ENCODE measurements around the gene ENHO.

The ENHO gene

DNA sequence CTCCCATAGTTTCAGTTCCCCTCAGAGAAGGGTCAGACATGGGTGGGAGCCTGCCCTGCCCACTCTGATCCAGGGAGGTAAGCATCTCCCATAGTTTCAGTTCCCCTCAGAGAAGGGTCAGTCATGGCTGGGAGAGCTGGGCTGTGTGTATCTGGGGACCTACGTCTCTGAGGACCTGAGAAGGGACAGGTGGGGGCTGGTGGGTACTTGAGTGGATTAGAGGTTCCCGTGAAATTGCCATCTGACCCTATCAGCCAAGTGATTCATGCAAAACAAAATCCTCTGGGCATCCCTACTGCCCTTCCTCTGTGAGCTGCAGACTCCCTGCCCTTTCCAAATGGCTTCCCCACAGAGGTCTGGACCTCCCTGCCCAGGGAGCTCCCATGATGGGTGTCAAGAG is 3.9 kb downstream of the ENHO start:
- no peaks in the 10 kb centered on the region for H3K36me3 ChIP-seq (ENCODE audit: control insufficient read depth in 2 of 2, insufficient read depth in 2 of 2, low read length in 2 of 2)
- H3K27ac ChIP-seq (ENCODE audit: low read depth in 2 of 2, low read length in 2 of 2) = no peak overlapping the region
- H3K27me3 ChIP-seq (ENCODE audit: control insufficient read depth in 2 of 2, insufficient read depth in 2 of 2, low read length in 2 of 2) = peaks cover 0 to 6% of the 10 kb centered on the region in 2 donors
- H3K4me1 ChIP-seq (ENCODE audit: control insufficient read depth in 2 of 2, insufficient read depth in 2 of 2, low read length in 2 of 2) = peaks cover 0 to 9% of the 10 kb centered on the region in 2 donors
- H3K9me3 ChIP-seq (ENCODE audit: control insufficient read depth in 2 of 2, low read length in 2 of 2) = no peaks in the 10 kb centered on the region
- no peak overlapping the region for H3K4me3 ChIP-seq (ENCODE audit: low read length in 2 of 2)
- no peak overlapping the region for H3K9ac ChIP-seq (ENCODE audit: low read depth in 1 of 2, low read length in 2 of 2)

DNA sequence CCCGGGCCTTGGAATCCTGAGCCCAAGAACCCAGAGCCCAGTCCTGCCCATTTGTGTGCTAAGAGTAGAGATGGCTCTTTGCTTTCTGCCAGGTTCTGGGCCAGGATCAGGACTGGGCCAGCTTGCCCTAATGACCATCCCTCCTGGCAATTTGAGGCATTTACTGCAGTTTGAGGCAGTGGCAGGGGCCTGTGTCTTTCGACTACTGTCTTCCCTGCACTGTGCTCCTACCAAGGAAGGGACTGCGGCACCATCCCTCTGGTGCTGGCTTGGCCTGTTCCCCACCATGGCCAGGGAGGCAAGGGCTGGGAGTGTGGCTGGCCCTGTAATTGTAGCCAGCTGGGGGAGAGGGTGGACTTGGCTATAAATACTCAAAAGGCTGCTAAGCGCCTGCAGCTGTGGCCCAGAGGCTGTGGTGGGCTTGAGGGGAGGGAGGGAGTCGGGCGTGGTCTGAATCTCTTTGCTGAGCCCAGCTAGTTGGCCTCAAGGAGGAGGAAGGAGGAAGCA is 4.6 kb downstream of the ENHO start:
- Histone ChIP-seq H3K4me1 (ENCODE audit: control insufficient read depth in 2 of 2, insufficient read depth in 2 of 2, low read length in 2 of 2) (peaks cover 0 to 5% of the 10 kb centered on the region in 2 donors), H3K27ac (ENCODE audit: low read depth in 2 of 2, low read length in 2 of 2) (no peak overlapping the region), H3K4me3 (ENCODE audit: low read length in 2 of 2) (no peak overlapping the region), H3K9me3 (ENCODE audit: control insufficient read depth in 2 of 2, low read length in 2 of 2) (no peaks in the 10 kb centered on the region), H3K9ac (ENCODE audit: low read depth in 1 of 2, low read length in 2 of 2) (no peak overlapping the region), H3K27me3 (ENCODE audit: control insufficient read depth in 2 of 2, insufficient read depth in 2 of 2, low read length in 2 of 2) (peaks cover 0 to 6% of the 10 kb centered on the region in 2 donors), H3K36me3 (ENCODE audit: control insufficient read depth in 2 of 2, insufficient read depth in 2 of 2, low read length in 2 of 2) (no peaks in the 10 kb centered on the region)

- Histone ChIP-seq H3K9ac (ENCODE audit: low read depth in 1 of 2, low read length in 2 of 2) (no peak overlapping the region), H3K4me1 (ENCODE audit: control insufficient read depth in 2 of 2, insufficient read depth in 2 of 2, low read length in 2 of 2) (peaks cover 0 to under 1% of the 10 kb centered on the region in 2 donors), H3K27me3 (ENCODE audit: control insufficient read depth in 2 of 2, insufficient read depth in 2 of 2, low read length in 2 of 2) (peaks cover 0 to 4% of the 10 kb centered on the region in 2 donors), H3K27ac (ENCODE audit: low read depth in 2 of 2, low read length in 2 of 2) (no peak overlapping the region), H3K36me3 (ENCODE audit: control insufficient read depth in 2 of 2, insufficient read depth in 2 of 2, low read length in 2 of 2) (no peaks in the 10 kb centered on the region), H3K9me3 (ENCODE audit: control insufficient read depth in 2 of 2, low read length in 2 of 2) (no peaks in the 10 kb centered on the region), H3K4me3 (ENCODE audit: low read length in 2 of 2) (no peak overlapping the region)
Observed at GRCh38 chr9:34517185-34517584, 5.6 kb downstream of the ENHO start.

DNA sequence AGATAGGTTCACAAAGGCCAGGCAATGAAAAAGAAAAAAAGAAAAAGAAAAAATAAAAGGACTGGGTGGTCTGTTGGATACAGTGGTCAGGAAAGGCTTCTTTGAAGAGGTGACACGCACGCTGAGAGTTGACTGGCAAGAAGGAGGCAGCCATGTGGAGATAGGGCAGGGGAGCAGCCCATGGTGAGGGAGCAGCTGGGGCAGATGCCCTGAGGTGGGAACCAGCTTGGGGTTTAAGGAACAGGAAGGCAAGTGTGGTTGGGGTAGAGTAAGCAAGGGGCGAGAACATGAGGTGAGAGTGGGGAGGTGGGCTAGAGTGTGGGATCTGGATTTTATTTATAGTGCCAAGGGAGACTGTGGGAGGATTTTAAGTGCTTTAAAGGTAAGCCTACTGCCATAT is 6.8 kb downstream of the ENHO start:
- Histone ChIP-seq H3K36me3 (ENCODE audit: control insufficient read depth in 2 of 2, insufficient read depth in 2 of 2, low read length in 2 of 2) (no peaks in the 10 kb centered on the region), H3K9me3 (ENCODE audit: control insufficient read depth in 2 of 2, low read length in 2 of 2) (no peaks in the 10 kb centered on the region), H3K4me1 (ENCODE audit: control insufficient read depth in 2 of 2, insufficient read depth in 2 of 2, low read length in 2 of 2) (peaks cover 0 to 3% of the 10 kb centered on the region in 2 donors), H3K27me3 (ENCODE audit: control insufficient read depth in 2 of 2, insufficient read depth in 2 of 2, low read length in 2 of 2) (no peaks in the 10 kb centered on the region), H3K4me3 (ENCODE audit: low read length in 2 of 2) (no peak overlapping the region), H3K27ac (ENCODE audit: low read depth in 2 of 2, low read length in 2 of 2) (no peak overlapping the region), H3K9ac (ENCODE audit: low read depth in 1 of 2, low read length in 2 of 2) (no peak overlapping the region)

GRCh38 chr9:34514816-34515215 is 8.0 kb downstream of the ENHO start:
- H3K4me1 ChIP-seq (ENCODE audit: control insufficient read depth in 2 of 2, insufficient read depth in 2 of 2, low read length in 2 of 2) = peaks cover 0 to 7% of the 10 kb centered on the region in 2 donors
- H3K9me3 ChIP-seq (ENCODE audit: control insufficient read depth in 2 of 2, low read length in 2 of 2) = no peaks in the 10 kb centered on the region
- no peaks in the 10 kb centered on the region for H3K36me3 ChIP-seq (ENCODE audit: control insufficient read depth in 2 of 2, insufficient read depth in 2 of 2, low read length in 2 of 2)
- H3K4me3 ChIP-seq (ENCODE audit: low read length in 2 of 2) = no peak overlapping the region
- H3K27ac ChIP-seq (ENCODE audit: low read depth in 2 of 2, low read length in 2 of 2) = no peak overlapping the region
- no peak overlapping the region for H3K9ac ChIP-seq (ENCODE audit: low read depth in 1 of 2, low read length in 2 of 2)
- no peaks in the 10 kb centered on the region for H3K27me3 ChIP-seq (ENCODE audit: control insufficient read depth in 2 of 2, insufficient read depth in 2 of 2, low read length in 2 of 2)

DNA sequence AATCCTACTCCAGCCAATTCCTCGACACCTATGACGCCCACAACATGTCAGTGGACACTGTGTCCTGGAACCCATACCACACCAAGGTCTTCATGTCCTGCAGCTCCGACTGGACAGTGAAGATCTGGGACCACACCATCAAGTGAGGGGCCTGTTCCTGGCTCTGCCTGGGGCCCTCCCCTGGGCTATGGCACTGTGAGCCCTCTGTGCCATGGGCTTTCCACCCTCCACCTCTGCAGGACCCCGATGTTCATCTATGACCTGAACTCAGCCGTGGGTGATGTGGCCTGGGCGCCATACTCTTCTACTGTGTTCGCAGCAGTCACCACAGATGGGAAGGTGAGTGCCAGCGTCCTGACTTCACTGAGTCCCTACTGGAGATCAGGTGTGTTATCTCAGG is 8.4 kb downstream of the ENHO start:
- Histone ChIP-seq H3K4me3 (ENCODE audit: low read length in 2 of 2) (no peak overlapping the region), H3K9me3 (ENCODE audit: control insufficient read depth in 2 of 2, low read length in 2 of 2) (no peaks in the 10 kb centered on the region), H3K4me1 (ENCODE audit: control insufficient read depth in 2 of 2, insufficient read depth in 2 of 2, low read length in 2 of 2) (peaks cover 0 to 7% of the 10 kb centered on the region in 2 donors), H3K27me3 (ENCODE audit: control insufficient read depth in 2 of 2, insufficient read depth in 2 of 2, low read length in 2 of 2) (no peaks in the 10 kb centered on the region), H3K36me3 (ENCODE audit: control insufficient read depth in 2 of 2, insufficient read depth in 2 of 2, low read length in 2 of 2) (no peaks in the 10 kb centered on the region), H3K9ac (ENCODE audit: low read depth in 1 of 2, low read length in 2 of 2) (no peak overlapping the region), H3K27ac (ENCODE audit: low read depth in 2 of 2, low read length in 2 of 2) (no peak overlapping the region)

DNA sequence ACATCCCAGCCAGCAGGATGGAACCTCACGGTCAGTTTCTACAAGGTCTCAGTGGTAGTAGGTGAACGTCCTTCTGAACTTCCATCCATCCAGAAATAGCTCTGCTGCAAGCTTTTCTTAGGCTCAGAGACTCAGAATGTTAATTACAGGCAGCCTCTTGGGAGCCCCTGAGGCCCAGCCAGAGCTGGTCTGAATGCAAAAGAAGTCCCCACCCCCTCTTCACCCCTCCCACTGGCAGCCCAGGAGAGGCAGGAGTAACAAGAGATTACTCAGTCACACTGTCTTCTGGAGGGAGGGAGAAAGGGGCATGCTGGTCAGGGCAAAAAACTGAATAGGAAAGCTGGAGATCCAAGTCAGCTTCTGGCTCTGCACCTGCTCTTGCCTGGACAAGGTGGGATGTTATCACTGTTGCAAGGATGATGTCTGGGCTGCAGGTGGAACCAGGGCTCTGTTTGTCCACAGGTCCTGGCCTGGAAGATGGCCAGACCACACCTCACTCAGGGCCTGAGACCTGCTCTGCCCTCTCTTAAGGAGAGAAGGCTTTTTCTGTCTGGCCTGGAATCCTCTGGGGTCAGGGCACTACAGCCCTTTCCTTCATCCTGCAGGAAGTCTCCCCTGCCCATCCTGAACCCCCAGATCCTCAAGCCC is 9.1 kb downstream of the ENHO start:
- H3K27me3 ChIP-seq (ENCODE audit: control insufficient read depth in 2 of 2, insufficient read depth in 2 of 2, low read length in 2 of 2) = no peaks in the 10 kb centered on the region
- no peak overlapping the region for H3K4me3 ChIP-seq (ENCODE audit: low read length in 2 of 2)
- no peak overlapping the region for H3K9ac ChIP-seq (ENCODE audit: low read depth in 1 of 2, low read length in 2 of 2)
- H3K9me3 ChIP-seq (ENCODE audit: control insufficient read depth in 2 of 2, low read length in 2 of 2) = no peaks in the 10 kb centered on the region
- H3K27ac ChIP-seq (ENCODE audit: low read depth in 2 of 2, low read length in 2 of 2) = peak overlapping the region; percentile 10 to 41
- no peaks in the 10 kb centered on the region for H3K36me3 ChIP-seq (ENCODE audit: control insufficient read depth in 2 of 2, insufficient read depth in 2 of 2, low read length in 2 of 2)
- peaks cover 0 to 7% of the 10 kb centered on the region in 2 donors for H3K4me1 ChIP-seq (ENCODE audit: control insufficient read depth in 2 of 2, insufficient read depth in 2 of 2, low read length in 2 of 2)

DNA sequence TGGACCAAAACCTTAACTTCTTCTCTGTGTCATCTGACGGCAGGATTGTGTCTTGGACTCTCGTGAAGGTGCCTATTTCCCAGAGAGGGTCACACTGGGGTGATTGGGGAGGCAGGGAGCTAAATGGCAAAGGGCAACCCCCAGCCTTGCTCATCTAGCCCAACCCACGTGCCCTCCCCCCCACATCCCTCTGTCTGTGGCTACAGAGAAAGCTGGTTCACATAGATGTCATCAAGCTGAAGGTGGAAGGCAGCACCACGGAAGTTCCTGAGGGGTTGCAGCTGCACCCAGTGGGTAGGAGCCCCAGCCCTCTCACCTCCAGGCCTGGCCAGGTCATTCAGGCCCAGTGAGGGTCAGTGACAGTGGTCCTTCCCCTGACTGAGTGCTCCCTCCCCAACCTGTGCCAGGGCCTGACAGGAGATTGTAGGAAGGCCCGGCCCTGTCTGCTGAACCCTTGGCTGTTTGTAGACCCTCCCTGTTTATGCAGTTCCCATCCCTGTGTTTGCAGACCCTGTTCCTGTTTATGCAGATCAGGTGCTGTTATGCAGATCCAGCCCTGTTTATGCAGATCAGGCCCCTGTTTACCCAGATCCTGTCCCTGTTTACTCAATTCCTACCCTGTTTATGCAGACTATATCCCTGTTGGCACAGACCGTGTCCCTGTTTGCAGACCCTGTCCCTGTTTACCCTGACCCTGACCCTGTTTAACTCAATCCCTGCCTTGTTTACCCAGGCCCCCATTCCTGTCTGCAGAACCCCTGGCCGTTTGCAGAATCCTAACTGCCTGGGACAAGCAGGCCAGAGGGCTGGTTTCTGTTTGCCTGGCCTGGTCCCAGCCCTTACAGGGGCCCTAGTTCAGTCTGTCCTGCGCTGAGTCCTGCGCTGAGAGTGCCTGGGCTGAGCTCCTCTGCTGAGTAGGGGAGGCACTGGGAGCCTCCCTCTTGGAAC is 10.4 kb downstream of the ENHO start:
- Histone ChIP-seq H3K4me1 (ENCODE audit: control insufficient read depth in 2 of 2, insufficient read depth in 2 of 2, low read length in 2 of 2) (peaks cover 0 to 7% of the 10 kb centered on the region in 2 donors), H3K4me3 (ENCODE audit: low read length in 2 of 2) (no peak overlapping the region), H3K36me3 (ENCODE audit: control insufficient read depth in 2 of 2, insufficient read depth in 2 of 2, low read length in 2 of 2) (no peaks in the 10 kb centered on the region), H3K9ac (ENCODE audit: low read depth in 1 of 2, low read length in 2 of 2) (no peak overlapping the region), H3K27me3 (ENCODE audit: control insufficient read depth in 2 of 2, insufficient read depth in 2 of 2, low read length in 2 of 2) (no peaks in the 10 kb centered on the region), H3K9me3 (ENCODE audit: control insufficient read depth in 2 of 2, low read length in 2 of 2) (no peaks in the 10 kb centered on the region), H3K27ac (ENCODE audit: low read depth in 2 of 2, low read length in 2 of 2) (no peak overlapping the region)

DNA sequence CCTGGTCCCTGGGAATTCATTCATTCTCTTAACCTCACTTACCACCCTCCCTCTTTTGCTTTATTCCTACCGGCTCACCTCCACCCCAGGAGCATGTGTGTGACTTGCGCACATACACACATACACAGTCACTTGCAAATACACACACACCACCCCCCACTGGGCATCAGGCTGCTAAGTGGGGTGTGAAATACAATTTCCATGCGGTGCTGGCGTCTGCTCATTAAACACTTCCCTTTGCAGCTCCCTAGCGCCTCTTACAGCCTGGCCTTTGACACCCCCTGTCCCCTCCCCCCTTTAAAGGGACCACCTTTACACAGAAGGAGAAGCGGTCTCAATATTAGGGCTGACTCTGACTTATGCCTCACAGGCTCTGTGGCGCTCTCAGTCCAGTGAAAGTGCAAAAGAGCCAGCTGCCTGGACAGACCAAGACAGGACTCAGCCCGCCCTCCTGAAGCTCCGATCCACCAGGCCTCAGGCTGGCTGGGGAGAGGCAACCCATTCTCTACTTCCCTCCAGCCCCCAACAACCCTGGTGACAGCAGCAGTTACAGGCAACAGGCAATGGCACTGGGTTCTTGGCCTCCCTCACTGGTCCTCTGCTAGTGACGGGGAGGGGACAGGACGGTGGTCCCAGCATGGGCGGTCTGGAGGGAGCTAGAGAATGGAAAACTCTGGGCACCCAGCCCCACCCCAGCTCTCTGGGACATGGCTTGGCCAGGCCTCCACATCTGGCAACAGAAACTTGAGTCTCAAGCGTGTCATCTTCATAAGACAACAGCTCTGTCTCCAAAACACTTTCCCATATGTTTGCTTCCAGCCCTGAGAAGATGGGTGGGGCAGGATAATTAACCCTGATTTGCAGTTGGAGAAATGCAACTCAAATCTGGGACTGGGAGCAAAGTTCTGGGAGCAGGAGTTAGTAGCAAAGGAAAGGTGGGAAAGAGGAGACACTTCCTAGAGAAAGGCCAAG is 12.0 kb downstream of the ENHO start:
- no peaks in the 10 kb centered on the region for H3K27me3 ChIP-seq (ENCODE audit: control insufficient read depth in 2 of 2, insufficient read depth in 2 of 2, low read length in 2 of 2)
- peaks cover 0 to 7% of the 10 kb centered on the region in 2 donors for H3K4me1 ChIP-seq (ENCODE audit: control insufficient read depth in 2 of 2, insufficient read depth in 2 of 2, low read length in 2 of 2)
- H3K36me3 ChIP-seq (ENCODE audit: control insufficient read depth in 2 of 2, insufficient read depth in 2 of 2, low read length in 2 of 2) = no peaks in the 10 kb centered on the region
- H3K4me3 ChIP-seq (ENCODE audit: low read length in 2 of 2) = no peak overlapping the region
- no peak overlapping the region for H3K9ac ChIP-seq (ENCODE audit: low read depth in 1 of 2, low read length in 2 of 2)
- no peaks in the 10 kb centered on the region for H3K9me3 ChIP-seq (ENCODE audit: control insufficient read depth in 2 of 2, low read length in 2 of 2)
- H3K27ac ChIP-seq (ENCODE audit: low read depth in 2 of 2, low read length in 2 of 2) = peak overlapping the region in 1 of 2 donors; percentile 9
